Right atrium auricular region (tissue), 2 donors: Measurements from ENCODE around the gene IQCM. TPM values are rescaled to one million over a fixed set of nuclear protein-coding genes. Genes with fewer than 3 reads are reported as not detected.

Experiments used
- DNase-seq: peaks from one replicate; pipeline ENCODE4 v3.0.0-alpha.2; 2019; ENCODE audit warnings: low spot score
- H3K27ac ChIP-seq, 2 donors: fragments of 200-600 bp; sonication (generic); 1 replicate in 1 of 2; 2 replicates in 1 of 2; pipeline ENCODE4 v1.5.1; 2016 to 2019
- H3K27me3 ChIP-seq, 2 donors: fragments of 200-600 bp; sonication (generic); one replicate each; pipeline versions ENCODE4 v1.5.1 to v1.6.0; 2017 to 2019
- H3K36me3 ChIP-seq: fragments of 200-600 bp; sonication (generic); one replicate; pipeline ENCODE4 v1.5.1; 2016
- H3K4me1 ChIP-seq, 2 donors: fragments of 200-600 bp; sonication (generic); one replicate each; pipeline versions ENCODE4 v1.5.1 to v1.6.0; 2017 to 2019
- H3K4me3 ChIP-seq, 2 donors: fragments of 200-600 bp; sonication (generic); 1 replicate in 1 of 2; 2 replicates in 1 of 2; pipeline ENCODE4 v1.5.1; 2017 to 2019; ENCODE audit warnings: mild to moderate bottlenecking in 1 of 2, moderate library complexity in 1 of 2
- H3K9me3 ChIP-seq, 2 donors: fragments of 200-600 bp; sonication (generic); one replicate each; pipeline ENCODE4 v1.5.1; 2019
- total RNA-seq, 2 donors: library from RNA; depleted of rRNA; stranded (reverse); fragments of >200 nt; gene quantifications; one replicate each; pipeline ENCODE4 v1.1.0, GENCODE V29; 2016
- TF ChIP-seq, protein P1 (sequence below), 2 donors: fragments of 200-600 bp; sonication (generic); IDR thresholded peaks; one replicate each; pipeline ENCODE4 v1.5.1; 2019; ENCODE audit warnings: antibody characterized with exemption in 2 of 2

IQCM gene
- total RNA-seq, 2 donors from 2014 or later = not detected

DNA sequence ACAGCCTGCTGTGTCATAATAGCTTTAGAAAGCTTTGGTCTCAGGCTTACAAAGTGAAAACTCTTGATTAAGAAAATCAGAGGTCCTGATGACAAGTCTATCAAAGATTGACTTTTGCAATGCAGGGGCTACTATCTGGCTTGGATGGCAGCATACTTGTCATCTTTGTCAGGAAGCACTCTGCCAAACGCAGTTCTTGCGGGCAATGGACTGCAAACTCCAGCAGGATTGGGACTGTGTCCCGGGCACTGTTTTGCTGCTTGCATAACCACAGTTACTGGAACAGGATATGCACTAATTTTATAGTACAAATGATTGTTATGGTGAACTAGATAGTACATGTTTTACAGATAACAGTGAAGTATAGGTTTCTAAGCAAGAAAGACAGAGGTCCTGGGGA lies 185.6 kb downstream of the IQCM start:
- no peak overlapping the region for H3K4me3 ChIP-seq
- H3K27ac ChIP-seq = no peak overlapping the region
- H3K36me3 ChIP-seq = no peaks in the 10 kb centered on the region
- DNase-seq = no peak
- H3K4me1 ChIP-seq = no peaks in the 10 kb centered on the region
- H3K27me3 ChIP-seq = no peaks in the 10 kb centered on the region
- H3K9me3 ChIP-seq = no peaks in the 10 kb centered on the region
- TF ChIP-seq, protein P1, sequence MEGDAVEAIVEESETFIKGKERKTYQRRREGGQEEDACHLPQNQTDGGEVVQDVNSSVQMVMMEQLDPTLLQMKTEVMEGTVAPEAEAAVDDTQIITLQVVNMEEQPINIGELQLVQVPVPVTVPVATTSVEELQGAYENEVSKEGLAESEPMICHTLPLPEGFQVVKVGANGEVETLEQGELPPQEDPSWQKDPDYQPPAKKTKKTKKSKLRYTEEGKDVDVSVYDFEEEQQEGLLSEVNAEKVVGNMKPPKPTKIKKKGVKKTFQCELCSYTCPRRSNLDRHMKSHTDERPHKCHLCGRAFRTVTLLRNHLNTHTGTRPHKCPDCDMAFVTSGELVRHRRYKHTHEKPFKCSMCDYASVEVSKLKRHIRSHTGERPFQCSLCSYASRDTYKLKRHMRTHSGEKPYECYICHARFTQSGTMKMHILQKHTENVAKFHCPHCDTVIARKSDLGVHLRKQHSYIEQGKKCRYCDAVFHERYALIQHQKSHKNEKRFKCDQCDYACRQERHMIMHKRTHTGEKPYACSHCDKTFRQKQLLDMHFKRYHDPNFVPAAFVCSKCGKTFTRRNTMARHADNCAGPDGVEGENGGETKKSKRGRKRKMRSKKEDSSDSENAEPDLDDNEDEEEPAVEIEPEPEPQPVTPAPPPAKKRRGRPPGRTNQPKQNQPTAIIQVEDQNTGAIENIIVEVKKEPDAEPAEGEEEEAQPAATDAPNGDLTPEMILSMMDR (IDR thresholded peaks at IDR 0.05) = no peak

DNA sequence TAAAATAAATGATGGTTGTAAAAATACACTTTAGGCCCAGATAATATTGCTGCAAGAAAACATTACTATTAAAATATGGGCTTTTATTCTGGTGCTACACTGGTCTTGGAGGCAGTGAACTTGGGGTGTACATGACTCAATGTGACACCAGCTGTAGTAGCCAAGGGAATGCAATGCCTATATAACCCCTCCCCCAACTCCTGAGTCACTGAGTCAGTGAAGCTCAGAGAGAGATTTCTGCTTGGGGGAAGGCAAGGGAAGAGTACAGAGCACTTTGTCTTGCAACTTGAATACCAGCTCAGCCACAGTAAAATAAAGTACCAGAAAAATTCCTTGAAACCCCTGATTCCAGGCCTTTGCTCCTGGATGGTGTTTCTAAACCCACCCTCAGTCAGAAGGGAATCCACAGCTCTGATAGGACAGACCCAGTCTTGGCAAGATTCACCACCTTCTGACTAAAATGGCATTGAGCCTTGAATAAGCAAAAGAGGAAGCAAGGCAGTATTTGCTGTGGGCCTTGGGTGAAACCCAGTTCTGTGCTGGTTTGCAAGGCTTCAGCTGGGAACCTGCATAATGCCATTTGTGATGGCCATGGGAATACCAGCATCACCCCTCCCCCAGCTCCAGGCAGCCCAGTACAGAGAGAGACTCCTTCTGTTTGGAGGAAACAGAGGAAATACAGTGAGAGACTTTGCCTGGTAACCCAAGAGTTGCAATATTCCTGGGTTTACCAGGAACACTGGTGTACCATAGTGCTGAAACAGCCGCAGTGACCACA lies 209.9 kb downstream of the IQCM start:
- no peak overlapping the region for H3K4me3 ChIP-seq
- no peaks in the 10 kb centered on the region for H3K4me1 ChIP-seq
- TF ChIP-seq, protein P1 (IDR thresholded peaks at IDR 0.05) = no peak
- H3K27ac ChIP-seq = no peak overlapping the region
- no peaks in the 10 kb centered on the region for H3K36me3 ChIP-seq
- H3K9me3 ChIP-seq = peaks cover 0 to 19% of the 10 kb centered on the region in 2 donors
- H3K27me3 ChIP-seq = no peaks in the 10 kb centered on the region
- DNase-seq = no peak

DNA sequence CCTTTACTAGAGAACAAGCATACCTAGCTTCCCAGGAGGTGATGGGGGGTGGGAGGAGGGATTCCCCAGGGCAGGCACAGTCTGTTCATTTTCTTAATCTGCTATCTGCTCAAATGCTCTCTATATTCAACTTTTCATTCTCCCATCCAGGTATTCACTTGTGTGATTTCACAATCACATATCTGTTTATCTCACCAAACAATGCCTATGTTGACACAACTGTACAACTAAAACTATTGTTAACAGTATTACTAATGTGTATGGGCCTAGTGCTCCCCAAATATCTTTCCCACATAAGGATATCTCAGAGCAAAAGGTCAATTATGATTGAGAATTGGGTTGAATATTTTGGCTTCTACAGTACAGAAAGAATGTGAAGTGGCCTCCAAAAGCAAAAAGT lies 210.8 kb downstream of the IQCM start:
- no peak for DNase-seq
- Histone ChIP-seq H3K4me1 (no peaks in the 10 kb centered on the region), H3K9me3 (peaks cover 0 to 19% of the 10 kb centered on the region in 2 donors), H3K36me3 (no peaks in the 10 kb centered on the region), H3K27me3 (no peaks in the 10 kb centered on the region), H3K4me3 (no peak overlapping the region), H3K27ac (no peak overlapping the region)
- TF ChIP-seq, protein P1 (IDR thresholded peaks at IDR 0.05) = no peak

DNA sequence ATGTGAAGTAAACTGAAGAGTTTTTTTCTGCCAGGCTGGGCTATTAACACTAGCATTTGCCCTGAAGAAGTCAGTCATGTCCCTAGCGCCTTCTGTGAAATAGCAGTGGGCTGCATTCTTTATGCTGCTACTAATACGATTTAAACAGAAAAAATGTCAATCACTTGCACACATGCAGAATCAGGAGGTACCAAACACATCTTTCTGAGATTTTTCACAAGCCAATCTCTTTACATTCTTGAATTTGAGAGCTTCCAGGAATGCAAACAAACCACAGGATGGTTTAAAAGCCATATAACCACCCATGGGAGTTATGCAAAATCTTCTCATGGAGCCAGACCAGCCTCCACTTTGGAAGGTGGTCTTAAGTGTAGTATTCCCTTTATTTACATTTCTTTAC lies 220.1 kb downstream of the IQCM start:
- Histone ChIP-seq H3K4me1 (no peaks in the 10 kb centered on the region), H3K4me3 (no peak overlapping the region), H3K9me3 (no peaks in the 10 kb centered on the region), H3K36me3 (no peaks in the 10 kb centered on the region), H3K27ac (no peak overlapping the region), H3K27me3 (no peaks in the 10 kb centered on the region)
- TF ChIP-seq, protein P1 (IDR thresholded peaks at IDR 0.05) = no peak
- no peak for DNase-seq

DNA sequence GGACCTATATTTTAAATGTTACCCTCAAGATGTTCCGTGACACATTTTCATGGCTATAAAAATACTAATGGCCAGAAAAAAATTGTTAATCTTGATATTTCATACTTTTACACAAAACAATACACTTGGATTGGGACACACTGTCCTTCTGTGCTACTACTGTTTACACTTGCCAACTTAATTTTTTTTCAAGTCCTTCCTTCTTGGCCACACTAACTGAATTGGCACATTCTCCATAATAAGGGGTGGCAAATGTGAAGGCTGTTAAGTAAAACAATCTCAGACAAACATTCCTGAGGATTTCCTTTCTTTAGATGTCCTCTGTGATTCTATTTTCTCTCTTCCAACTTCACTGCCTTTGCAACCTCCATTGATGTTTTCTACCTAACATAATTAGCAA lies 225.8 kb downstream of the IQCM start:
- Histone ChIP-seq H3K9me3 (peaks cover 0 to 16% of the 10 kb centered on the region in 2 donors), H3K27ac (no peak overlapping the region), H3K27me3 (no peaks in the 10 kb centered on the region), H3K36me3 (no peaks in the 10 kb centered on the region), H3K4me3 (no peak overlapping the region), H3K4me1 (no peaks in the 10 kb centered on the region)
- TF ChIP-seq, protein P1 (IDR thresholded peaks at IDR 0.05) = no peak
- DNase-seq = no peak

DNA sequence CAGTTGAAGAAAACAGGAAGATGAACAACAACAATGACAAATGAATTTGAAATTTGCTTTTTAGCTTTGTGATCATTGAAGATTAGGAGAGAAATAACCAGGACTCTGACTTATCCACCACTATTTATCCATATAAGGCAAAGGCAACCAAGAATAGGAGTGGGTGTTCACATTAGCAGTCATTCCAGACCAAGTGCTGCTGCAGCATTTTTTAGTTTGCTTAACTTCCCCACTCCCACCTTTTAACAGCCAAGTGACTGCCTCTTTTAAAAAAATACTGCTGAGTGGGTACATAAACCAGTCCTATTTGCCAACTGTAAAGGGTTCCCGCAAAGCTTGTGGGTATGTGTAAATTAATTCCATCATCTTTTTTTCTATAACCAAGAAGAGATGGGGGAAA lies 230.9 kb downstream of the IQCM start:
- Histone ChIP-seq H3K27ac (no peak overlapping the region), H3K4me3 (no peak overlapping the region), H3K27me3 (no peaks in the 10 kb centered on the region), H3K36me3 (no peaks in the 10 kb centered on the region), H3K9me3 (peaks cover 0 to 16% of the 10 kb centered on the region in 2 donors), H3K4me1 (no peaks in the 10 kb centered on the region)
- DNase-seq = no peak
- TF ChIP-seq, protein P1 (IDR thresholded peaks at IDR 0.05) = no peak
